ENCODE results near the gene SUSD4.

DNA sequence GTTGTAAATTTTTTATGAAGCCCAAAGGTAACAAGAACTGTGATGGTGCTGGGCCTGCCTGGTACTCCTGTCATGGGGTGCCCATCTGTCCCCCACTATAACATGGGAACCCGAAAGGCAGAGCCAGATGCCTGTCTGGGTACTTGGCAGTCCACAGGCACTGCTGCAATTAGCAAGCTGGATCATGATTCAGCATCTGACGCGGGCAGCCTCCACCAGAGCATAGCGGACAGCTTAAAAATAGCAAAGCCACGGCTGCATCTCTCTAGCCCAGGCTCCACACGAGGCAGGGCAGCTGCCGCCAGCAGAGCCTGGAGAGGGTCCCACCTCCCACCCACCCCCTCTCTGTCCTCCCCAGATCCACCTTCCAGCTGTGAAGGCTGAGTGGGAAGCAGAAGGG is 22.9 kb downstream of the SUSD4 start:
- TF ChIP-seq EZH2 (IDR thresholded peaks at IDR 0.05; ENCODE audit: borderline replicate concordance, low read length) (no peak), CTCF (IDR thresholded peaks at IDR 0.05; ENCODE audit: low read length) (no peak)

All from OCI-LY1 (cell line).